ENCODE measurements around the gene CSF2RB.

Gene CSF2RB

GRCh38 chr22:36892292-36892691 is 21.1 kb upstream of the CSF2RB start:
- peak in 1 of 3 donors; percentile 30 for DNase-seq

GRCh38 chr22:36893262-36893661 is 20.2 kb upstream of the CSF2RB start:
- DNase-seq: no peak

GRCh38 chr22:36894266-36894665 is 19.2 kb upstream of the CSF2RB start:
- DNase-seq: peak; percentile 50 to 69 (median 67)

- no peak for DNase-seq
These were observed 15.8 kb upstream of the CSF2RB start for GRCh38 chr22:36897611-36898010.

DNA sequence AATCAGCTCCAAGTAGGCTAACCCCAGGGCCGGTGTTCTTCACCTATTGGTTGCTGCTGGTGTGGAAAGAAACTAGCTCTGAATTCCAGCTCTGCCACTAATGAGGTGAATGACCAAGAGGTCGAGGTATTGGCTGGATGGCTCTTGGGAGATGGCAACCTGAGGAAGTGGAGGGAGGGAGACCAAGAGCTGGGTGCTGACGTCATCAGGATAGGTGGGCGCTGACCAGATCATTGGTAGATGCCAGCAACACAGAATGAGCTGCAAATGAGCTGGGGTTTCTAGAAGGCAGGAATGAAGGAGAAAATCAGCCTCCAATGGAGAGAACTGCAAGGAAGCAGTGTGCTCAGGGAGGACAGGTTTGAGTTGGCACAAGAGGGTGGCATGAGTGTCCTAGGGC is 14.7 kb upstream of the CSF2RB start:
- DNase-seq: no peak

GRCh38 chr22:36899498-36899897 is 13.9 kb upstream of the CSF2RB start:
- DNase-seq: no peak

- peak in 1 of 3 donors; percentile 15 for DNase-seq
These were observed 13.2 kb upstream of the CSF2RB start for GRCh38 chr22:36900225-36900624.

GRCh38 chr22:36900880-36901279 is 12.5 kb upstream of the CSF2RB start:
- no peak for DNase-seq

GRCh38 chr22:36901411-36902142 is 11.9 kb upstream of the CSF2RB start:
- no peak for DNase-seq

DNA sequence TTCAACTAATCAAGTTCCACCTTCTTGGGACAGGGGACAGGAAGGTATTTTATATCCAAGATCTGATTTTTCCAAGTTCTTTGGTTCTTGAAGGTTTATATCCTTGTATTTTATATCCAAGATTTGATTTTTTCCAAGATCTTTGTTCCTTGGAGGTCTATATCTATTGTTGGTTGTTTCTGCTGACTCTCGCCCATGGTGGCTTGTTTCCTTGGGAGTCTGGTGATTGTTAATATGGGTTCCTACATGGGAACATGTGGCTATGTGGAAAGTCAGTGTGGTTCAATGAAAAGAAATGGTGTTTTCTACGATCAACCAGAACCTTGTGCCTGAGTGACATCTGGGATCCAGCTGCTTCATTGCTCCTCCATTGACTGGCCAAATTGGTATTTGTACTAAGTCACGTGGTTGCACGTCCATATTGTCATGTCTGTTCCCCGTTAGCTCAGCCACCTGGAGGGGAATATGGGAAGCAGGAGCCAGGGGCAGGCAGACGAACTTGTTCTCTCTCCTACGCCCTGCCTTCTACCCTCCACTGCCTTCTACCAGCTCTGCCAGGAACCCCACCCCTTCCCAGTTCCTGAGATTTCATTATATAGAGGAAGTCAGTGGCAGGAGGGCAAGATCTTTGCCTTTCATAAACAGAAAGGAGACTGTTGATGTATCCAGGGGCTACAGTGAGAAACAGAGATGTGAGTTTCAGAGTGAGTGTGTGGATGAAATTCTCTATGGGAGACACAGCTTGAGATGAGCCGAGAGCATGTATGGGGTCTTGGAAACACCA is 11.1 kb upstream of the CSF2RB start:
- DNase-seq: peak; percentile 35 to 53 (median 42)

DNA sequence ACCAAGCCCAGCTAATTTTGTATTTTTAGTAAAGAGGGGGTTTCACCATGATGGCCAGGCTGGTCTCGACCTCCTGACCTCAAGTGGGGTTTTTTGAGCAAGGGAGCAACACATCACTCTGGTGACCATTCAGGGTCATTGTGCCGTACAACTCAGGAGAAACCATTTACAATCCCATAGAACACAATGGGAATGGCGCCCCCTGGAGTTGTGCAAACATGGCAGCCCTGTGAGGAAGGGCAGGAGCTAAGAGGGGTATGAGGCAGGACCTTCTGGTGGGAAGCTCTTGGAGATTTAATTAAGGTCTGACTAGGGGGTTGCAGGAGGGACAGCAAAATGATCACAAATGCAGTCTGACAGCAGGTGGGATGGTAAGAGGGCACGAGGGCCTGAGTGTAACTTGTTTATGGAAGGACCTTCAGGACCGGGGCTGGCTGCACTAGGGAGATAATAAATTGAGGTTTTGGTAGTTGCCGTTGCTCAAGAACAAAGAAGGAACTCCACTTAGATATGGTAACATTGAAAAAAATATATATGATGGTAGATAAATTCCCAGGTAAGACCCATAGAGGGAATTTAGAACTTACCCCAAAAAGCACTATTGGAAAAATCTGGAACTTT is 9.1 kb upstream of the CSF2RB start:
- DNase-seq: no peak

GRCh38 chr22:36907253-36908195 is 5.9 kb upstream of the CSF2RB start:
- DNase-seq: no peak

GRCh38 chr22:36910461-36910860 is 3.0 kb upstream of the CSF2RB start:
- no peak for DNase-seq

- DNase-seq: no peak
These were observed 1.4 kb upstream of the CSF2RB start for GRCh38 chr22:36911887-36912661.

DNA sequence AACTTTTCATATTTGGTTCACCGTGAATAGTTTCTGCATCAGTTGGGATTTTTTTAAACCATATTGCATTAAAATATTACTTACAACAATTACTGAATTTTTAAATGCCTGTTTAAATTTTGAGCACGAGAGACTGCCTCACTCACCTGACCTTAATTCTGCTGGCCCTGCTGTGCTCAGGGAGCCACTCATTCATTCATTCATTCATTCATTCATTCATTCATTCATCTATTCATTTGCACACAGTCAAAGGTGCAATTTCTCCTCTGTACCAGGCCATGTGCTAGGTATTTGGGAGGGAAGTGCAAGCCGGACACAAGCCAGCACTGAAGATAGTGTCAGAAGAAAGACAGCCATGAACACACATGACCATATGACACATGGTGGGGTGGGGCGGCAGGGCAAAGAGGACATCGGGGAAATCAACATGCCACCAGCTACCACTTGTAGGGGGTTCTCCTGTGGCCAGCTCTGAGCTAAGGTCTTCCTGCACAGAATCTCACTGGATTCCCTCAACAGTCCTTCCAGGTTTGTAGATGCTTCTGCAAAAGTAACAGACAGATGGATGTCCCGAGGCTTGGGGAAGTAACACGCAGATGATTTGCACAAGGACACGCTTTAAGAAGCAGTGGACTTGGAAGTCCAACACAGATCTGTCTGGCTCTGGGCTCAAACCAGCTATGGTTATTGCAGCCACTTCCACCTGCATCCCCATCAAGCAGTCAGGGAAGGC is 568 bp upstream of the CSF2RB start:
- DNase-seq: no peak

GRCh38 chr22:36914390-36914752 is 943 bp downstream of the CSF2RB start:
- DNase-seq: no peak

GRCh38 chr22:36916034-36916433 is 2.6 kb downstream of the CSF2RB start:
- DNase-seq: no peak

- peak in 2 of 3 donors; percentile 37 to 39 for DNase-seq
These were observed 5.3 kb downstream of the CSF2RB start for GRCh38 chr22:36918586-36919284.

DNA sequence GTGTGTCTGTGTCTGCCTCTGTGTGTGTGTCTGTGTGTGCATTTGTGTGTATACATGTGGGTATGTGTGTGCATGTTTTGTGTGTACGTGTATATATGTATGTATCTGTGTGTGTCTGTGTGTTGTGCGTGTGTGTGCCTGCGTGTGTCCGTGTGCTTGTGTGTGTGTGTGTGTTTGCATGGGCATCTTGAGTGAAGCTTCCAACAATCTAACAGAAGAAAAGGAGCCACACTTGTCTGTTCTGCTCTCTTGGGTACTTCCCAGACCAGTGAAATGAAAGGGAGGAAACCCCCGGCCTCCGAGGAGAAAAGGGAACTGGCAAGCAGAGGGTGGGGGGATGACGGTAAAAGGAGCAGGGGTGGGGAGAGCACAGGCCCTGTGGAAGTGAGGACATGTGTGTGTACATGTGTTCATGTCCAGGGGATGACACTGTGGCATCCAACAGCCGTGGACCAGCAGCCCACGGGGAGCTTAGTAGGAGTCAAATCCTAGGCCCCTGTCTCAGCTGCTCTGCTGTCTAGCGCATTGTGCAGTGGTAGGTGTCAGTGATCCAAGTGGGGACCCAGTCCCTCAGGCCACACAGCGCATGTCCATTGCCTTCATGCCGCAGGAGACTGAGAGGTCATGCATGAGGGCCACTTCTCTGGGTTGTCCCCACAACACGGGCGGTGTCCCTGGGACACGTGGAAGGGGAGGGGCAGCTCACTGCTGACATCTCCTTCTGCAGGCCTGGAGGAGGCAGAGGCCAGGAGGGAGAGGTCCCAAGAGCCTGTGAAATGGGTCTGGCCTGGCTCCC is 8.1 kb downstream of the CSF2RB start:
- DNase-seq: peak; percentile 94 to 95 (median 95)
